Neural crest cell (in vitro differentiated cells): Measurements from ENCODE around the gene RBM5. TPM values are rescaled to one million over a fixed set of nuclear protein-coding genes. Genes with fewer than 3 reads are reported as not detected.
A peak's percentile ranks its signal among the peaks of the same experiment; 100 is the strongest.

Experiments used
- DNase-seq: peaks from one replicate; pipeline ENCODE4 v3.0.0; 2021; ENCODE audit warnings: low read depth, mixed read lengths, low spot score
- H3K27ac Mint-ChIP-seq: one replicate; pipeline ENCODE4 v1.8.0; 2021; ENCODE audit warnings: mild to moderate bottlenecking, mixed read lengths; ENCODE audit not compliant: unreplicated experiment
- H3K27me3 Mint-ChIP-seq: 2 replicates; pipeline ENCODE4 v1.8.0; 2021; ENCODE audit warnings: low read depth, mild to moderate bottlenecking, mixed read lengths
- H3K36me3 Mint-ChIP-seq: 2 replicates; pipeline ENCODE4 v1.8.0; 2021; ENCODE audit warnings: low read depth, mild to moderate bottlenecking, mixed read lengths
- H3K4me1 Mint-ChIP-seq: 2 replicates; pipeline ENCODE4 v1.8.0; 2021; ENCODE audit warnings: mixed read lengths
- H3K4me3 Mint-ChIP-seq: one replicate; pipeline ENCODE4 v1.8.0; 2021; ENCODE audit warnings: mild to moderate bottlenecking, mixed read lengths
- H3K9me3 Mint-ChIP-seq: 2 replicates; pipeline ENCODE4 v1.8.0; 2021; ENCODE audit warnings: mixed read lengths
- CTCF ChIP-seq: fragments of 200-600 bp; sonication (generic); conservative IDR thresholded peaks from 2 replicates; pipeline ENCODE4 v1.5.0; 2021; ENCODE audit warnings: antibody characterized with exemption, mild to moderate bottlenecking
- total RNA-seq: library from RNA; stranded (reverse); gene quantifications from 2 replicates; pipeline ENCODE4 v1.2.1, GENCODE V29; 2021

RBM5 gene
- total RNA-seq, 1 donor from 2014 or later: 193 TPM

DNA sequence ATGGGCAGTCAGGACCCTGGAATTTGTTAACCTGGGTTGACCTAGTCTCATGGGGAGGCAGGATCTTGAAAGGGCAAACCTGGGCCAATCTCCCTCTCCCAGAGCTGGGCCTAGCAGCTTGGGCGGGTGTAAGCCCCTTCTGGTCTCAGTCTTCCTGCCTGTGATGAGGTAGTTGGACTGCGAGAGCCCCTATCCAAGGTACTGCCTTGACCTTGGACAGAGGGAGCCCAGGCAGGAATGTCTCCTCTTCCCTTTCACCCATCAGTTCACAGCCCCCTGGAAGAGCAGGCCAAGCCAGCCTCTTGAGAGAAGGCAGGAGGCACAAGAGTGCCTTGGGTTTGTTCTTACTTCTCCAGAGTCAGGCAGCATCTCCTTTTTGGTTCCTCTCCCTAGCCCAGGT, 41.7 kb downstream of the RBM5 start:
- no peak for DNase-seq
- no peak overlapping the region for H3K4me3 Mint-ChIP-seq
- peaks cover 9% of the 10 kb centered on the region for H3K4me1 Mint-ChIP-seq
- TF ChIP-seq CTCF: no peak
- no peaks in the 10 kb centered on the region for H3K27me3 Mint-ChIP-seq
- H3K36me3 Mint-ChIP-seq: no peaks in the 10 kb centered on the region
- H3K9me3 Mint-ChIP-seq: no peaks in the 10 kb centered on the region
- H3K27ac Mint-ChIP-seq: no peak overlapping the region

DNA sequence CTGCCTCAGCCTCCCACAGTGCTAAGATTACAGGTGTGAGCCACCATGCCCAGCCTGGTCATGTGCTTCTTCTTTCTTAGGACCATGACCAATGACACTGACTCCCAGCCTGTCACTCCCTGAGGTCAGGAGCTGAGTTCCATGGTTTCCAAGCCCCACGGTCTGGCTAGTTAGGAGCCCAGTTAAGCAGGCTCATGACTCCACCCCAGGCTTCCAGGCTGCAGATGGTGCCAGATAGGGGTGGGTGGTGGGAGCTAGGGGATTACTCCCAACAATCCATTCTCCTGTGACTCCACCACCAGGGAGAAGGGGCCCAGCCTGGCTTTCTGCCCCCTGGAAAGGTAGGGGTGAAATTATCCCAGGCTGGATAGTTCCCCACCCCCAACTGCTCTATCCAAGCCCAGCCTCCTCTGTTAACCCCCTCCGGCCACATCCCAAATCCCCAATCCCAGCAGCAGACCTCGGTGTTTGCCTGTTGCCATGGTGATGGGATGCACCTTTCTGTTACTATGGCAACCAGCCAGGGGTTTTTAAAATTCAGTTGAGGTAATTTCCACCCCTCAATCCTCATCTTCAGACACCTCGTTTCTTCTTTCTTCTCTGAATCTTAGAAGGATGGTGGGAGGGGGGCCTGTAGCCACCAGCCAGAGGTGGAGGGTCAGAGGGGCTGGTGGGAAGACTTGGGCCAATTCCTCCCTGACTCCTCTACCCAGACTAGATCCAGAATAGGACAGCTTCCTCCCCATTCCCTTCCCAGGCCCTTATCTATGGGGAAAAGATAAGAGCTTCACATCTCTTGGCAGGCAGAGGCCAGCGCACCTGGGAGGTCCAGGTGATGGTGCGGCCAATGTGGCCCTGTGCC, 43.9 kb downstream of the RBM5 start:
- H3K27me3 Mint-ChIP-seq: no peaks in the 10 kb centered on the region
- H3K4me1 Mint-ChIP-seq: peaks cover 6% of the 10 kb centered on the region
- no peaks in the 10 kb centered on the region for H3K36me3 Mint-ChIP-seq
- H3K9me3 Mint-ChIP-seq: no peaks in the 10 kb centered on the region
- no peak overlapping the region for H3K27ac Mint-ChIP-seq
- H3K4me3 Mint-ChIP-seq: no peak overlapping the region
- no peak for TF ChIP-seq CTCF
- no peak for DNase-seq

GRCh38 chr3:50133283-50133615, 44.5 kb downstream of the RBM5 start:
- DNase-seq: no peak
- Mint-ChIP-seq H3K9me3 (no peaks in the 10 kb centered on the region), H3K36me3 (no peaks in the 10 kb centered on the region), H3K27ac (no peak overlapping the region), H3K27me3 (no peaks in the 10 kb centered on the region), H3K4me1 (peaks cover 9% of the 10 kb centered on the region), H3K4me3 (no peak overlapping the region)
- no peak for TF ChIP-seq CTCF

GRCh38 chr3:50134367-50134766, 45.6 kb downstream of the RBM5 start:
- no peak for TF ChIP-seq CTCF
- Mint-ChIP-seq H3K27ac (no peak overlapping the region), H3K4me1 (peaks cover 19% of the 10 kb centered on the region), H3K27me3 (no peaks in the 10 kb centered on the region), H3K4me3 (no peak overlapping the region), H3K36me3 (no peaks in the 10 kb centered on the region), H3K9me3 (no peaks in the 10 kb centered on the region)
- DNase-seq: no peak

DNA sequence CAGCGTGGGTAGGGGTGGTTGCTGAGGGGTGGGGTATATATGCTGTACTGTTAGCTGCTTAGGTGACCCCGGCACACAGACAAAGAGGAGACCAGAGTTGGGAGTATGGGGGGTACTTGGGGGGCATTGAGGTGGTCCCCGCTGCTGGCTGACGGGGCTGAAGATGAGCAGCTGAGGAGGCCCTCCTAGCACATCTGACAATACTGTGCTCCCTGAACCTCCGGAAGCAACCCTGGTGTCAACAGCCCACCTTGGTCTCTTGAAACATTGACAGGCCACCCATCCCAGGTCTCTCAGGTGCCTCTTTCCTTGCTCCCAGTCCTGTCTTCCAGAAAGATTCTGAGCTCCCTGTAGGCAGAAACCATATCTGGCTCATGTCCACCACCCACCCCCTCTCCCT, 47.2 kb downstream of the RBM5 start:
- no peak for TF ChIP-seq CTCF
- H3K36me3 Mint-ChIP-seq: no peaks in the 10 kb centered on the region
- H3K27ac Mint-ChIP-seq: peak overlapping the region; percentile 43
- H3K4me1 Mint-ChIP-seq: peaks cover 19% of the 10 kb centered on the region
- no peaks in the 10 kb centered on the region for H3K9me3 Mint-ChIP-seq
- no peaks in the 10 kb centered on the region for H3K27me3 Mint-ChIP-seq
- no peak overlapping the region for H3K4me3 Mint-ChIP-seq
- no peak for DNase-seq
